ENCODE results near the gene KRT10.

GRCh38 chr17:40870136-40870535 is 47.7 kb upstream of the KRT10 start:
- TF ChIP-seq CTCF (IDR thresholded peaks at IDR 0.05) (no peak), KDM1A (IDR thresholded peaks at IDR 0.05; ENCODE audit: low read depth) (no peak), POLR2A (IDR thresholded peaks at IDR 0.05; ENCODE audit: low read length) (no peak), EHMT2 (IDR thresholded peaks at IDR 0.05; ENCODE audit: low read depth) (no peak), CEBPB (IDR thresholded peaks at IDR 0.05) (no peak), REST (IDR thresholded peaks at IDR 0.05) (no peak), E2F6 (IDR thresholded peaks at IDR 0.05; ENCODE audit: borderline replicate concordance, low read depth) (no peak), BHLHE40 (IDR thresholded peaks at IDR 0.05; ENCODE audit: low read depth, low read length) (no peak), PBX3 (IDR thresholded peaks at IDR 0.05) (no peak)
